H9 (cell line): ENCODE results near the gene PXN. TPM values are rescaled to one million over a fixed set of nuclear protein-coding genes. Genes with fewer than 3 reads are reported as not detected.

Experiments used
- DNase-seq: peaks from one replicate; pipeline ENCODE4 v3.0.0-alpha.2; 2017
- H2AFZ ChIP-seq: one replicate; pipeline ENCODE4 v1.6.1; 2013; ENCODE audit warnings: mild to moderate bottlenecking, low read length, control low read depth, moderate library complexity
- H2AK5ac ChIP-seq: 2 replicates; pipeline ENCODE4 v1.6.1; 2013; ENCODE audit warnings: low read length, control low read depth, mixed read lengths; ENCODE audit not compliant: insufficient read length
- H2BK120ac ChIP-seq: one replicate; pipeline ENCODE4 v1.6.1; 2013; ENCODE audit warnings: low read depth, mild to moderate bottlenecking, low read length, control low read depth, inconsistent platforms; ENCODE audit not compliant: poor library complexity, severe bottlenecking
- H2BK12ac ChIP-seq: 2 replicates; pipeline ENCODE4 v1.6.1; 2013; ENCODE audit warnings: low read length, control low read depth, mixed read lengths, low read depth; ENCODE audit not compliant: insufficient read length
- H2BK15ac ChIP-seq: 2 replicates; pipeline ENCODE4 v1.6.1; 2013; ENCODE audit warnings: low read depth, low read length, control low read depth
- H2BK20ac ChIP-seq: one replicate; pipeline ENCODE4 v1.6.1; 2013; ENCODE audit warnings: low read depth, mild to moderate bottlenecking, low read length, control low read depth, inconsistent platforms; ENCODE audit not compliant: poor library complexity, severe bottlenecking
- H2BK5ac ChIP-seq: 2 replicates; pipeline ENCODE4 v1.6.1; 2013; ENCODE audit warnings: low read length, control low read depth, mixed read lengths; ENCODE audit not compliant: insufficient read length
- H3K14ac ChIP-seq: 2 replicates; pipeline ENCODE4 v1.6.1; 2013; ENCODE audit warnings: low read length, control low read depth; ENCODE audit not compliant: insufficient read depth
- H3K18ac ChIP-seq: 2 replicates; pipeline ENCODE4 v1.6.1; 2013; ENCODE audit warnings: low read depth, mild to moderate bottlenecking, mixed read lengths, low read length, control low read depth; ENCODE audit not compliant: insufficient read length
- H3K23ac ChIP-seq: 2 replicates; pipeline ENCODE4 v1.6.1; 2013; ENCODE audit warnings: low read length, control low read depth, mixed read lengths, low read depth; ENCODE audit not compliant: insufficient read length
- H3K23me2 ChIP-seq: 2 replicates; pipeline ENCODE4 v1.6.1; 2013; ENCODE audit warnings: low read depth, mild to moderate bottlenecking, mixed read lengths, low read length, control low read depth; ENCODE audit not compliant: insufficient read length, poor library complexity, severe bottlenecking
- H3K27ac ChIP-seq: 2 replicates; pipeline ENCODE4 v1.5.1; 2013; ENCODE audit warnings: low read length, control low read depth, mixed read lengths, low read depth; ENCODE audit not compliant: insufficient read length
- H3K27me3 ChIP-seq: 2 replicates; pipeline ENCODE4 v1.6.1; 2013; ENCODE audit warnings: low read length, control low read depth, inconsistent platforms; ENCODE audit not compliant: insufficient read depth
- H3K4ac ChIP-seq: 2 replicates; pipeline ENCODE4 v1.6.1; 2013; ENCODE audit warnings: low read depth, mild to moderate bottlenecking, control low read depth, inconsistent platforms, low read length, moderate library complexity
- H3K4me1 ChIP-seq: 2 replicates; pipeline ENCODE4 v1.6.1; 2013; ENCODE audit warnings: low read length, control low read depth, inconsistent platforms; ENCODE audit not compliant: insufficient read depth
- H3K4me2 ChIP-seq: 2 replicates; pipeline ENCODE4 v1.6.1; 2013; ENCODE audit warnings: low read length, control low read depth, mixed read lengths; ENCODE audit not compliant: insufficient read length, insufficient read depth
- H3K56ac ChIP-seq: 2 replicates; pipeline ENCODE4 v1.6.1; 2013; ENCODE audit warnings: low read depth, mild to moderate bottlenecking, mixed read lengths, low read length, control low read depth; ENCODE audit not compliant: insufficient read length
- H3K79me1 ChIP-seq: 2 replicates; pipeline ENCODE4 v1.6.1; 2013; ENCODE audit warnings: low read depth, mild to moderate bottlenecking, moderate library complexity, low read length, control low read depth, inconsistent platforms; ENCODE audit not compliant: insufficient read depth, poor library complexity, severe bottlenecking
- H3K79me2 ChIP-seq: 2 replicates; pipeline ENCODE4 v1.6.1; 2013; ENCODE audit warnings: low read length, control low read depth, inconsistent platforms; ENCODE audit not compliant: insufficient read depth
- H3K9ac ChIP-seq: 2 replicates; pipeline ENCODE4 v1.6.1; 2013; ENCODE audit warnings: low read length, control low read depth, mixed read lengths; ENCODE audit not compliant: insufficient read length; ENCODE audit errors: extremely low read depth
- H3K9me3 ChIP-seq: one replicate; pipeline ENCODE4 v1.6.1; 2013; ENCODE audit warnings: low read depth, low read length, inconsistent platforms; ENCODE audit not compliant: control insufficient read depth
- H3T11ph ChIP-seq: one replicate; pipeline ENCODE4 v1.6.1; 2013; ENCODE audit warnings: mild to moderate bottlenecking, low read length, control low read depth, inconsistent platforms
- H4K20me1 ChIP-seq: one replicate; pipeline ENCODE4 v1.6.1; 2013; ENCODE audit not compliant: control insufficient read depth, insufficient read length, insufficient read depth
- H4K5ac ChIP-seq: 2 replicates; pipeline ENCODE4 v1.6.1; 2013; ENCODE audit warnings: low read depth, mild to moderate bottlenecking, mixed read lengths, low read length, control low read depth; ENCODE audit not compliant: insufficient read length
- H4K8ac ChIP-seq: replicated peaks from 2 replicates; pipeline ENCODE4 v1.6.1; 2013; ENCODE audit warnings: low read length, control low read depth, mixed read lengths, low read depth; ENCODE audit not compliant: insufficient read length
- H4K91ac ChIP-seq: 2 replicates; pipeline ENCODE4 v1.6.1; 2013; ENCODE audit warnings: low read depth, mild to moderate bottlenecking, moderate library complexity, mixed read lengths, low read length, control low read depth; ENCODE audit not compliant: insufficient read length
- H3K27ac Mint-ChIP-seq, 3 experiments: 2 replicates in 2 of 3; 3 replicates in 1 of 3; pipeline ENCODE4 v1.8.0; 2020 to 2021; ENCODE audit warnings: mixed read lengths in 3 of 3, mild to moderate bottlenecking in 1 of 3, moderate library complexity in 1 of 3
- H3K27me3 Mint-ChIP-seq: 2 replicates; pipeline ENCODE4 v1.8.0; 2021; ENCODE audit warnings: low read depth, mild to moderate bottlenecking, moderate library complexity, mixed read lengths
- H3K36me3 Mint-ChIP-seq, 3 experiments: 2 replicates in 2 of 3; 3 replicates in 1 of 3; pipeline ENCODE4 v1.8.0; 2020 to 2021; ENCODE audit warnings: low read depth in 3 of 3, mixed read lengths in 3 of 3; ENCODE audit not compliant: insufficient read depth in 1 of 3
- H3K4me1 Mint-ChIP-seq, 2 experiments: 2 replicates each; pipeline ENCODE4 v1.8.0; 2020; ENCODE audit warnings: mixed read lengths in 2 of 2
- H3K4me3 Mint-ChIP-seq, 2 experiments: 2 replicates in 1 of 2; 3 replicates in 1 of 2; pipeline ENCODE4 v1.8.0; 2020 to 2021; ENCODE audit warnings: mild to moderate bottlenecking in 2 of 2, mixed read lengths in 2 of 2, moderate library complexity in 1 of 2
- H3K9me3 Mint-ChIP-seq, 2 experiments: 2 replicates in 1 of 2; 3 replicates in 1 of 2; pipeline ENCODE4 v1.8.0; 2020; ENCODE audit warnings: mild to moderate bottlenecking in 2 of 2, mixed read lengths in 2 of 2, moderate library complexity in 1 of 2
- WGBS: extraction: QIAGEN DNeasy Blood & Tissue Kit; methylation state at CpG from one replicate; pipeline ENCODE4 v1.1.7; 2013; ENCODE audit warnings: missing lambda C conversion rate, low lambda C conversion rate, mixed read lengths; ENCODE audit not compliant: insufficient read length; ENCODE audit errors: extremely low coverage; 5-methylcytosine and 5-hydroxymethylcytosine counted together
- total RNA-seq: library from RNA; stranded (reverse); gene quantifications from 2 replicates; pipeline ENCODE4 v1.2.1, GENCODE V29; 2021
- TF ChIP-seq, protein P1 (sequence below): fragments of 200-600 bp; sonication (generic); conservative IDR thresholded peaks from 3 replicates; pipeline ENCODE4 v1.8.0; 2021; ENCODE audit warnings: antibody characterized with exemption, mild to moderate bottlenecking

The PXN gene
- total RNA-seq, 1 experiment from 2014 or later, result 92.8 TPM

DNA sequence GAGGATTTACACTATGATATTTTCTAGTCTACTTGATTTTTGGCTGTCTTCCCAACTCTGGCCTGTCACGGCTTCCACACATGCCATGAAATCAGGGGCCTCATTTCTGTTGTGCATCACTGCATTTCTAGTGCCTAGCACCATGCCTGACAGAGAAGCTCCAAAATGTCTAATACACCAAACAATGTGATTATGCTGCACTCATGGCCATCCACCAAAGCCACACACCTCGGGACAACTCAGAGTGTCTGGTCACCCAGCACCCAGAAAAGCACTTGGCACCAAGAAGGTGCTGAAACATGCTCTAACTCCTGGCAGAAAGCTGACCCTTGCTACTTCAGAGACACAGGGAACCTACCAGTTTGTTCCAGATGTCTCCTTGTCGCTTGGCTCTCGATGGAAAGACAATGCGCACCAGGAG is 82.3 kb downstream of the PXN start:
- Mint-ChIP-seq H3K4me3 (no peak overlapping the region), H3K36me3 (peaks cover 50 to 84% (median 75%) of the 10 kb centered on the region in 3 experiments; a peak in 6 of 7 replicates), H3K27me3 (no peaks in the 10 kb centered on the region), H3K27ac (no peak overlapping the region; a peak in 1 of 7 replicates), H3K4me1 (no peaks in the 10 kb centered on the region), H3K9me3 (no peaks in the 10 kb centered on the region)
- Histone ChIP-seq H2BK12ac (no peak overlapping the region), H3K14ac (no peak overlapping the region), H2AK5ac (no peak overlapping the region), H3K23me2 (no peaks in the 10 kb centered on the region), H2BK120ac (no peak overlapping the region), H4K20me1 (no peaks in the 10 kb centered on the region), H3K79me2 (no peaks in the 10 kb centered on the region), H3K27ac (no peak overlapping the region), H3K4ac (no peak overlapping the region), H2BK15ac (no peak overlapping the region), H3K18ac (no peak overlapping the region), H3T11ph (no peak overlapping the region), H3K23ac (no peak overlapping the region), H3K27me3 (no peaks in the 10 kb centered on the region), H3K4me2 (no peak overlapping the region), H3K9ac (no peak overlapping the region), H3K56ac (no peak overlapping the region), H3K79me1 (peaks cover 3% of the 10 kb centered on the region), H4K8ac (no peak overlapping the region), H2BK5ac (no peak overlapping the region), H2AFZ (no peak overlapping the region), H4K91ac (no peak overlapping the region), H2BK20ac (no peak overlapping the region), H3K9me3 (no peaks in the 10 kb centered on the region), H4K5ac (no peak overlapping the region), H3K4me1 (no peaks in the 10 kb centered on the region)
- TF ChIP-seq, protein P1, sequence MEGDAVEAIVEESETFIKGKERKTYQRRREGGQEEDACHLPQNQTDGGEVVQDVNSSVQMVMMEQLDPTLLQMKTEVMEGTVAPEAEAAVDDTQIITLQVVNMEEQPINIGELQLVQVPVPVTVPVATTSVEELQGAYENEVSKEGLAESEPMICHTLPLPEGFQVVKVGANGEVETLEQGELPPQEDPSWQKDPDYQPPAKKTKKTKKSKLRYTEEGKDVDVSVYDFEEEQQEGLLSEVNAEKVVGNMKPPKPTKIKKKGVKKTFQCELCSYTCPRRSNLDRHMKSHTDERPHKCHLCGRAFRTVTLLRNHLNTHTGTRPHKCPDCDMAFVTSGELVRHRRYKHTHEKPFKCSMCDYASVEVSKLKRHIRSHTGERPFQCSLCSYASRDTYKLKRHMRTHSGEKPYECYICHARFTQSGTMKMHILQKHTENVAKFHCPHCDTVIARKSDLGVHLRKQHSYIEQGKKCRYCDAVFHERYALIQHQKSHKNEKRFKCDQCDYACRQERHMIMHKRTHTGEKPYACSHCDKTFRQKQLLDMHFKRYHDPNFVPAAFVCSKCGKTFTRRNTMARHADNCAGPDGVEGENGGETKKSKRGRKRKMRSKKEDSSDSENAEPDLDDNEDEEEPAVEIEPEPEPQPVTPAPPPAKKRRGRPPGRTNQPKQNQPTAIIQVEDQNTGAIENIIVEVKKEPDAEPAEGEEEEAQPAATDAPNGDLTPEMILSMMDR, result no peak
- DNase-seq, result no peak
- WGBS, result no CpG with 5 or more reads among the region's 5 CpGs
